Motor neuron (in vitro differentiated cells): ENCODE data around the gene HSPBAP1. TPM values are rescaled to one million over a fixed set of nuclear protein-coding genes. Genes with fewer than 3 reads are reported as not detected.

Source experiments
- ATAC-seq, 8 experiments: fragments of 200-7000 bp; cut with Tn5 transposase; replicated peaks in 6 of 8; 2 replicates each; pipeline ENCODE4 v1.8.0; 2021; ENCODE audit warnings: mild to moderate bottlenecking in 8 of 8, moderate library complexity in 8 of 8
- H3K27ac ChIP-seq, 2 donors: fragments of 250-450 bp; sonication (Bioruptor Pico); 2 replicates each; pipeline ENCODE4 v1.9.0; 2021; ENCODE audit warnings: antibody characterized with exemption in 2 of 2, mild to moderate bottlenecking in 2 of 2, moderate library complexity in 1 of 2
- H3K4me1 ChIP-seq, 2 donors: fragments of 250-450 bp; sonication (Bioruptor Pico); replicated peaks in 1 of 2; 2 replicates each; pipeline ENCODE4 v1.6.1; 2021; ENCODE audit warnings: antibody characterized with exemption in 2 of 2, mild to moderate bottlenecking in 2 of 2, moderate library complexity in 1 of 2
- H3K4me3 ChIP-seq, 5 donors: fragments of 250-450 bp; sonication (Bioruptor Pico); 2 replicates each; pipeline ENCODE4 v1.9.0; 2021; ENCODE audit warnings: antibody characterized with exemption in 5 of 5, mild to moderate bottlenecking in 5 of 5, moderate library complexity in 4 of 5
- WGBS, 10 experiments: fragments of 450-650 bp; shearing (Covaris generic); methylation state at CpG; one replicate each; pipeline ENCODE4 v1.0.0; 2022; 5-methylcytosine and 5-hydroxymethylcytosine counted together
- in situ Hi-C, 9 experiments: fragments of 400-800 bp; cut with MboI; loops; one replicate each; pipeline ENCODE4 v1.15.0; 2021; ENCODE audit warnings: low sequenced_read_pairs in 9 of 9, low pct_unique_long_range_greater_than_20kb in 2 of 9; ENCODE audit not compliant: unreplicated experiment in 9 of 9
- total RNA-seq, 8 experiments: library from RNA; unstranded; fragments of 300-600 nt; gene quantifications; 2 replicates each; pipeline versions ENCODE4 v1.2.3 to v1.2.4, GENCODE V29; 2022

The HSPBAP1 gene
- total RNA-seq, 8 experiments from 2014 or later, result 4.3 to 37.5 (median 7.2) TPM

DNA sequence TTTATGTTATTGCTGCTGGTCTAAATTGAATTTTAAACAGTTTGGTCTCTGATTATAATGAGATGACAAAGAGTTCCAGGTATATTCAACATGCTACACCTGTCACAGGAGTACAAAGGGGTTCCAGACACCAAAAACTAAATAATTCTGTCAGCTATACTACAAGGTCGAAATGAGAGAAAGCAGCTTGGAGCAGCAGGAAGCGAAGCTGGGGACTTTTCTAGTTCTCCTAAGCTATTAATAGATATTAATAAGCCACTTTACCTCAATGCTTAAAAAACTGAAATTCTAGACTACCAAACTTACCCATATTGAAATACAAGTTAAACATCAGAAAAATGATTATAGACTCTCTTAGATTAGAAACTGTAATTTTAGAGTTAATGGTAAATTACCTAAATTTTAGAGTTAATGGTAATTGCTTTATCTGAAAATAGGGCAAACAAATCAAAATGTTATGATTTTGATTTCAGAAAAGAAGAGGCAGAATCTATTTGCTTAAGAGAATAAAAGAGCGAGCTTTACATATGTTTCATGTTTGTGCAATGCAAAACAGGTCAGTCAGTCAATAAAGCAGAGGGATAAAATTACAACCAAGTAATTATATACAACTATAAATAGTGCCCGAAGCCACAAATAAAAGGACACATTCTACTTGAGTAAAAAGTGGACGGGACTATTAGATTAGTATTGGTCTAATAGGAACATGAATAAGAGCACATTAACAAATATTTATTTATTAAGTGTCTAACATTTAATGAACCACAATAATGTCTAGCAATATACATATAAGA, 16.8 kb downstream of the HSPBAP1 start:
- H3K27ac ChIP-seq, result no peak overlapping the region
- H3K4me3 ChIP-seq, result no peak overlapping the region
- in situ Hi-C loops, result no loop called here
- no peaks in the 10 kb centered on the region for H3K4me1 ChIP-seq
- ATAC-seq, result peak in 1 of 8 experiments; percentile 76
- WGBS, 10 experiments, result 32 to 100% (median 81%) methylated on average over 1 to 5 of the region's 5 CpGs; no CpG with 5 or more reads in 1 of the 10 experiments

DNA sequence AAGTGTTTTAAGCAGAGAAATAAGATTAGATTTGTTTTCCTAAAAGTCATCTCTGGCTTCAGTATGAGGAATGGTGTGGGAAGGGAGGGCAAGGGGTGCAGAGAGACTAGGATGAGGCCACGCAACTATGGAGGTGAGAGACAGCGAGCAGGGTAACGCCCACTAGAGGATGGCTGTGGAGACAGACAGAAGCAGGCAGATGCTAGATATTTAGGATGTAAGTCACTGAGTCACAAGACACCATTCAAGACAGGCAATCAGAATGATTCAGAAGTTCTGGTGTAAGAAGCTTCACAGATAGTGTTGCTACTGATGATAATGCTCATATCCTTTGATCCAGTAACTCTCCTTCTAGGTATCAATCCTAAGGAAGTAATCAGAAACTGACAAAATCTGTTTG, 19.1 kb downstream of the HSPBAP1 start:
- Histone ChIP-seq H3K27ac (no peak overlapping the region), H3K4me3 (no peak overlapping the region), H3K4me1 (no peaks in the 10 kb centered on the region)
- in situ Hi-C loops, result no loop called here
- no peak for ATAC-seq
- WGBS, 10 experiments, result 87 to 100% (median 100%) methylated on average over 2 to 3 of the region's 3 CpGs; no CpG with 5 or more reads in 5 of the 10 experiments

DNA sequence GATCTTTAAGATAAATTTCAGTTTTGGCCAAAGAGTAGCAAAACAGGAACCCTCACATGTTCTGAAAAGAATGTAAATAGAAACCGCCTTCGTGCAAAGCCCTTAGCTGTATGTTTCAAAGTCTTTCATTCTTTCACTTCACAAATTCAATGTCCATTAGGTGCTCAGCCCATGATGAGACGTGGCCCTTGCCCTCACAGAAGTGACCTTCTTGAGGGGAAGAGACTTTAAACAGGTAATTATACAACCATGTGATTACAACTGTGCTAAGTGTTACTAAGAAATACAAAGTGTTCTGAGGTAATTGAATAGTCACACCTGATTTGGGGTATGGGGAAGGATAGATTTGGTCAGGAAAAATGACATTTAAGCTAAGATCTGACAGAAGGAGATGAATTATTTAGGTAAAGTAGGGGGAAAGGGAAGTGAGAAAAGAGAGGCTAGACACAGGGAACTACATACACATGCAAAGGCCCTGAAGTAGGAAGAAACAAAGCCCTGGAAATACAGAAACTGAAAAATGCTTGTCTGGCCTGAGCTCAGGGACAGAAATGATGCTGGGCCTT, 19.6 kb downstream of the HSPBAP1 start:
- H3K27ac ChIP-seq, result no peak overlapping the region
- 71 to 100% (median 89%) methylated on average over 1 to 3 of the region's 3 CpGs; no CpG with 5 or more reads in 4 of the 10 experiments for WGBS, 10 experiments
- no peak overlapping the region for H3K4me3 ChIP-seq
- in situ Hi-C loops, result no loop called here
- no peak for ATAC-seq
- no peaks in the 10 kb centered on the region for H3K4me1 ChIP-seq

DNA sequence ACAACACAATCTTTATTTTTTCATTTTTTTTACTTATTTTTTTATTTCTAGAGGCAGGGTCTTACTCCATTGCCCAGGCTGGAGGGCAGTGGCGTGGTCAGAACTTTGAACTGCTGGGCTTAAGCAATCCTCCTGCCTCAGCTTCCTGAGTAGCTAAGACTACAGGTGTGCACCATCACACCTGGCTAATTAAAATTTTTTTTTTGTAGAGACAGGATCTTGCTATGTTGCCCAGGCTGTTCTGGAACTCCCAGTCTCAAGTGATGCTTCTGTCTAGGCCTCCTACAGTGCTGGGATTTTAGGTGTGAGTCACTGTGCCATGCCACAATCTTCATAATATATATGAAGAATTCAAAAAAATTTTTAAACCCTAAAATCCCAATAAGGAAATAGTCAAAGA, 20.8 kb downstream of the HSPBAP1 start:
- in situ Hi-C loops, result no loop called here
- no peak for ATAC-seq
- no peak overlapping the region for H3K27ac ChIP-seq
- H3K4me3 ChIP-seq, result no peak overlapping the region
- no peaks in the 10 kb centered on the region for H3K4me1 ChIP-seq
- WGBS, 10 experiments, result 88 to 100% (median 100%) methylated on average over 1 of the region's 1 CpG; no CpG with 5 or more reads in 1 of the 10 experiments

DNA sequence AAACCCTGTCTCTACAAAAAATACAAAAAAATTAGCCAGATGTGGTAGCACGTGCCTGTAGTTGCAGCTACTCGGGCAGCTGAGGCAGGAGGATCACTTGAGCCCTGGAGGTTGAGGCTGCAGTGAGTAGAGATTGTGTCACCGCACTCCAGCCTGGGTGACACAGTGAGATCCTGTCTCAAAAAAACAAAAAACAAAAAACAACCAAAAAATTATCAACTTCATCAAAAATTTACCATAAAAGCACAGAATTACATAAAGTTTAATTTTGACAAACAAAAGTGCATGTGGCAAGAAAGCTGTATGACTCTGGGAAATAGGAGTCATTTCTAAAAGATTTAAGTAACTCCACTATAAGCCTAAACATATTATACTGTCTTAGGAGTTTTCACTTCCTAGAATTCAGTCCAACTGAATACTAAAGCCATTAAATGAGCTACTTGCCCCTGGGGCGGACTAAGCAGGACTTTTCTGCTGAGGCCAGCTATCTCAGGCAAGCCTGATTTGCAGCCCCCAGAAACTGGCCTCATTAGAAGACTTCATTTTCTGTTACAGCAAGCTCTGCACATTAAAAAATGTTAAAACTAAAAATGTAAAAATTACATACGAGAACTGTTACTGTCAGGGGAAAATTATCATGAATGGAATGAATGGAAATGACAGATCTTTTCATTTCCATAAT, 23.0 kb downstream of the HSPBAP1 start:
- WGBS, 10 experiments, result 29 to 100% (median 90%) methylated on average over 1 to 5 of the region's 5 CpGs
- no peak overlapping the region for H3K27ac ChIP-seq
- peak in 2 of 8 experiments; percentile 24 to 61 for ATAC-seq

DNA sequence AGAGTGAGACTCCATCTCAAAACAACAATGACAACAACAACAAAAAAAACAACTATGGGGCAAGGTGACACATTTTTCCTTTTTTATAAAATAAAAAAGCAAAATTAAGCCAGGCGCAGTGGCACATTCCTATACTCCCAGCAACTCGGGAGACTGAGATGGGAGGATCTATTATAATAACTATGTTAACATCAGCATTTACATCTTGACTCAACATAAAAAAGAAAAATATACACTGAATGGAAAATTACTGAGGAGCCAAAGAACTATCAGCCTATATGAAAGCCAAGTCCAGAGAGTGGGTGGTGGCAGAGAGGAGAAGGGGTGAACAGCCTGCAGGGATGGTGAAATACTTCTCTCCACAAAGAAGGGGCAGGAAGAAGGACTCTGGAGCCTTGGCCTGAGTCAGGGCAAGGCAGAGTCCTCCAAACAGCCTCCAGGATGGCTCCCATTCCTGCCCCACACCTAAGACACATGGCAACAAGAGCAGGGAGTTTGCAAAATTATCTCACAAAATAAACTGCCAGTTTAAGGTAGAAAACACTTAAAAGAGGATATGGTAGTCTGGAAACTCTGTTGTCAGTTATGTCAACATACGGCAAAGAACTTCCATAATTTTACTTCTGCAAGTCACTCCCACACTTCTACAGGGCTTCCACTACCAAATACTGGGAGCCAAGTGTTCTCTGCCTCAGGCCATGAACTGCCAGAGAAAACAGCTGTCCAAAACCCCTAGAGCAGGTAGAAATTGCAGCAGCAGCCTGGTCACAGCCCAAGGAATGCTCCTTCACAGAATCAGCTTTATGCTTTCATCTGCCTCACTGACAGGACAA, 25.9 kb downstream of the HSPBAP1 start:
- in situ Hi-C loops, result no loop called here
- H3K4me3 ChIP-seq, result no peak overlapping the region
- no peaks in the 10 kb centered on the region for H3K4me1 ChIP-seq
- no peak overlapping the region for H3K27ac ChIP-seq
- ATAC-seq, result peak in 3 of 8 experiments; percentile 59 to 83 (median 61)
- 11 to 100% (median 83%) methylated on average over 1 to 3 of the region's 3 CpGs; no CpG with 5 or more reads in 3 of the 10 experiments for WGBS, 10 experiments

More for the DNA sequence above, 23.0 kb downstream of the HSPBAP1 start:
- in situ Hi-C loops, result no loop called here
- no peak overlapping the region for H3K4me3 ChIP-seq
- H3K4me1 ChIP-seq, result no peaks in the 10 kb centered on the region

DNA sequence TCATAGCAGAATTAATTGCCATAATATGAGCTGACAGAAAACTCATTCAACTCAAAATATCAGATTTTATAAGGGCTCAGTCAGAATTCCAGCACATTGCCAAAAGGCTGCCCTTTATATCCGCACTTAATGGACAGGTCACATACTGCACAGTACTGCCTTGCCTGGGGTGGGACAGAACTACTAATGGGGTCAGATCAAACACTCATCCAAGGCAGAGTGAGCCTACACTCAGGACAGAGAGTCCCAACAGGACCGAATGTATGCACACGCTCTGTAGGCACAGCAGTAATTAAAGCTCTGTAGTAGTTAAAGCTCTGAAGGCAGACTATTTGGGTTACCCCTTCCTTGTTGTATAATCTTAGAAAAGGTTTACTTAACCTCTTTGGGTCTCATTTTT, 27.2 kb downstream of the HSPBAP1 start:
- 83 to 100% (median 98%) methylated on average over 1 to 3 of the region's 3 CpGs for WGBS, 10 experiments
- in situ Hi-C loops, result no loop called here
- ATAC-seq, result no peak

DNA sequence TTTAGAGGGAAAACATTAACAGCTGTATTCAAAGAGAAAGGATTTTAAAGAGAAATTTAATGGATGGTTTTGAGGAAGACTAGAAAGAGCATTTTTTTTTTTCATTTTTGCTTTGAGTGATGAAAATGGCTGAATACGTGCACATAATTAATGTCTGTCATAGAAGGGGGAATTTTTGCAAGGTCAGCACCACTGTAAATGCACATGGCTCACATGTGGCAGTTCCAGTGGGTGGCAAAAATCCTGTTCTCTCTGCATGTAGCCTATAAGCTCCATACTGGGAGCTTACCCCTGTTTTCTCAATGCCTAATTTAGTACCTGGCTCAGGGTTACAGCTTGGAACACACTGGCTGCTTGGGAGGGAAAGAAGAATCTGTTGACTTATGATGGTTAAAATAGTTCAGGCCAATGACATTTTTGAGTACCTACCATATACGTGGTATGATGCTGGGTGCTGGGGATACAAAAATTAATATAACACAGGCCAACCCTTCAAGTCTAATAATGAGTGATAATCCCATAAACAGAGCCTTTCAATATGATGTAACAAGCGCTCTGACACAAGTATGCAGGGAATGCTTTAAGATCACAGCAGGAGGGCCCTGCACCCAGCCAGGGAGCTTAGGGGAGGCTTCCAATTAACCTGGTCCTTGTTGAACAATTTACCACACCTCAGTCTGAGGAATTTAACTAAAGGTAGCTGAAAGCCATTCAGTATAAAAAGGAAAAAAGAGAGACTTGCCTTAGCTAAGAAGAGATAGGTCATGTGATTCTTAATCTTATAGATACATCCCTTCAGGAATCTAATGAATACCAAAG, 33.0 kb downstream of the HSPBAP1 start:
- H3K4me3 ChIP-seq, result no peak overlapping the region
- no peak overlapping the region for H3K27ac ChIP-seq
- 50 to 100% (median 66%) methylated on average over 1 to 3 of the region's 3 CpGs; no CpG with 5 or more reads in 3 of the 10 experiments for WGBS, 10 experiments
- H3K4me1 ChIP-seq, result no peaks in the 10 kb centered on the region
- in situ Hi-C loops, result no loop called here
- ATAC-seq, result peak in 1 of 8 experiments; percentile 24

More for the DNA sequence above, 27.2 kb downstream of the HSPBAP1 start:
- H3K4me3 ChIP-seq, result no peak overlapping the region
- no peaks in the 10 kb centered on the region for H3K4me1 ChIP-seq
- no peak overlapping the region for H3K27ac ChIP-seq

DNA sequence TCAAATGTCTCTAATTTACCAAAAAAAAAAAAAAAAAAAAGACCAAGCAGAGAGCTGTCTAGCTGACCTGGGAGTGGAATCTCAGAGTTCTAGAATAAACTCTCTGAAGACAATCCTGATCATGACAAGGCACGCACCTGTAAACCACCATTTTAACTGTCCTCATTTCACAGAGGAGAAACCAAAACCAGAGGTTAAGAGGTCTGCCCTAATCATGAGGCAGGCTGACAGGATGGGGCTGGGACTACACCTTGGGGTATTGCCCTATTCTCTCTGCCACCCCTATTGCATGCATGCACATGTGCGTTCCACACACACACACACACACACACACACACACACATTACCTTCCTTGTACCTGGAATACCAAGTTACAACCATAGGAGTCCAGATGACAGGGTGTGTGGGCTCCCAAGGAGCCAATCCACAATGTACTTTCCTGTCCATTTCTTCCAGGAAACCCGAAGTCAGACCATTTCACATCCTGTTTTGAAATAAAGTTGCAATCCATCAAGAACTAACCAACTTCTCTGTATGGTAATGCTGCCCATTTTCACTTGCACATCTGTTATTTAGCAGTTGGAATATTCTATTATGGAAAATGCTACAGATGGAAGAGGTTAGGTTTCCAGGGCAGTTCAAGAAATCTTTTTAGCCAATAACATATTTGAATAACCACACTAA, 34.6 kb downstream of the HSPBAP1 start:
- Histone ChIP-seq H3K4me1 (no peaks in the 10 kb centered on the region), H3K27ac (no peak overlapping the region), H3K4me3 (no peak overlapping the region)
- ATAC-seq, result peak in 3 of 8 experiments; percentile 91 to 93 (median 92)
- 0 to 83% (median 10%) methylated on average over 1 to 2 of the region's 3 CpGs; no CpG with 5 or more reads in 6 of the 10 experiments for WGBS, 10 experiments
- in situ Hi-C loops, result no loop called here

DNA sequence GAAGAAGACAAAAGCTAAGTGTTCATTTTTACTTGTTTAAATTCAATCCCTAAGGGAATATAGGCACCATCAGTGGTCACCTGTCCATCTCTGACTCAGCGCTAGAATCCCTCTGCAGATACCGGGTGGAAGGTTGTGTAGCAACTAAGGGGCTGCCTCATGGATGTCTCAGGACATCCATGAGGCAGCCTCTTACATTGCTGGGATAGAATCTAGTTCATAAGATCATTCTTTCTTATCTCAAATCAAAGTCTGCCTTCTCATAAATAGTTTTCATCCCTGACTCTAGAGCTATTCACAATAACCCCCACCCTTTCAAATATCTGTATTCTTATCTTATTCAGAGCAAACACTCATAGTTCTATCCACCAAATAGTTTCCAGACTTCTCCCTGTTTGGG, 38.1 kb downstream of the HSPBAP1 start:
- no peak overlapping the region for H3K4me3 ChIP-seq
- ATAC-seq, result no peak
- in situ Hi-C loops, result no loop called here
- no peaks in the 10 kb centered on the region for H3K4me1 ChIP-seq
- 83 to 100% (median 100%) methylated on average over 1 to 2 of the region's 2 CpGs; no CpG with 5 or more reads in 1 of the 10 experiments for WGBS, 10 experiments
- H3K27ac ChIP-seq, result no peak overlapping the region

DNA sequence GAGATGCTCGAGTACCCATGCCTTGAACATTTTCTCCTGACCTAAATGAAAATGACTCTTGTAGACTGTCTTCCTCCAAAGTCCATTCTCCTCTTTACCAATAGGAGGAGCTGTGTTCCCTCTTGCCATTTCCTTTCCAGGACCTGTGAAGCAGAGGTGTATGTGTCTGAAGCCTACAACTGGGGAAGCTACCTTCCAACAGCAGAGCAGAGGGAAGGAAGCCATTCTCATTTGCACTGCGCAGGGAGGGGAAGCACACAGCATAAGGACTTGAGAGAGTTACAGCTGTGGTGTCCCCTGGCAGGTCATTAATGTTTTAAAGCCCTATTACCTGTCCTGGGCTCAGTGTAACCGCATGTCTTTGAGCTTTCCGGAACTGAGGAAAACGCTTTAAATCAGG, 38.7 kb downstream of the HSPBAP1 start:
- Histone ChIP-seq H3K27ac (no peak overlapping the region), H3K4me1 (no peaks in the 10 kb centered on the region), H3K4me3 (no peak overlapping the region)
- in situ Hi-C loops, result no loop called here
- ATAC-seq, result peak in 3 of 8 experiments; percentile 10 to 23 (median 21)
- 58 to 100% (median 87%) methylated on average over 1 to 5 of the region's 5 CpGs for WGBS, 10 experiments
